ENCODE data around the gene AMIGO2.
"Not testable (repeated sequence)": the region's sequence is repeated elsewhere in the genome, so short reads cannot be mapped to it uniquely, and the experiment has no call there.

AMIGO2 gene, protein sequence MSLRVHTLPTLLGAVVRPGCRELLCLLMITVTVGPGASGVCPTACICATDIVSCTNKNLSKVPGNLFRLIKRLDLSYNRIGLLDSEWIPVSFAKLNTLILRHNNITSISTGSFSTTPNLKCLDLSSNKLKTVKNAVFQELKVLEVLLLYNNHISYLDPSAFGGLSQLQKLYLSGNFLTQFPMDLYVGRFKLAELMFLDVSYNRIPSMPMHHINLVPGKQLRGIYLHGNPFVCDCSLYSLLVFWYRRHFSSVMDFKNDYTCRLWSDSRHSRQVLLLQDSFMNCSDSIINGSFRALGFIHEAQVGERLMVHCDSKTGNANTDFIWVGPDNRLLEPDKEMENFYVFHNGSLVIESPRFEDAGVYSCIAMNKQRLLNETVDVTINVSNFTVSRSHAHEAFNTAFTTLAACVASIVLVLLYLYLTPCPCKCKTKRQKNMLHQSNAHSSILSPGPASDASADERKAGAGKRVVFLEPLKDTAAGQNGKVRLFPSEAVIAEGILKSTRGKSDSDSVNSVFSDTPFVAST

DNA sequence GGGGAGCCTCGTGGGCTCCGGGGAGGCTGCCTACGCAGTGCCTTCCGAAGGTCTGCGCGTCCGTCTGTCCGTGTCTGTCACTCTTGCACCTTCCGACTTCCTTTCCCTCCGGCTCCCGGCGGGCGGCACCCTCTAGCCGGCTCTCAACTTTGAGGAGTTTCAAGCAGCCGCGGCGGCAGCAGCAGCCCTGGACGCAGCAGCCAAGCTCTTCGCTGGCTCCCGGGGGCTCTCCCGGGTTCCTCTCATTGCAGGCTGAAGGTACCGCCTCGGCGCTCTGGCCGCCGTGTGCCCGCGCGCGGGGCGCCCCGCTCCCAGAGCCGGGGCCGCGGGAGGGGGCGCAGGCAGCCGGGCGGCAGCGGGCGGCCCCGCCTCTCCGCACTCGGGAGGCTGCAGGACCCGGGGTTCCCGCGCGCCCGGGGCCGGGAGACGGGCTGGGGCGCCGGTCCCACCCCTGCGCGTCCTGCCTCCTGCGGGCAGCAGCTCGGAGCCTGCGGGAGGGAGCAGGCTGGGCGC lies at the start of gene AMIGO2, which contains the start of gene PCED1B:
AMIGO2 (minus strand) TSS at position 492 of the 513 bp plus-strand sequence. CDS start 957 bp downstream, outside the sequence.
PCED1B (plus strand) TSS at position 154 of the 513 bp plus-strand sequence. CDS start 155,443 bp downstream, outside the sequence.
- peaks cover 27 to 30% of the 10 kb centered on the region in 2 donors for H3K36me3 Mint-ChIP-seq
- H3K27ac Mint-ChIP-seq: peak within 1 kb of the TSS; percentile 94
- no peaks in the 10 kb centered on the region for H3K9me3 Mint-ChIP-seq
- H3K4me1 Mint-ChIP-seq: peaks cover 41 to 70% of the 10 kb centered on the region in 2 donors
- peak within 1 kb of the TSS; percentile 92 to 98 for H3K4me3 Mint-ChIP-seq
- DNase-seq (peak; percentile 59), ATAC-seq (replicated peaks) (peak; percentile 61 to 66)
- no peaks in the 10 kb centered on the region for H3K27me3 Mint-ChIP-seq

DNA sequence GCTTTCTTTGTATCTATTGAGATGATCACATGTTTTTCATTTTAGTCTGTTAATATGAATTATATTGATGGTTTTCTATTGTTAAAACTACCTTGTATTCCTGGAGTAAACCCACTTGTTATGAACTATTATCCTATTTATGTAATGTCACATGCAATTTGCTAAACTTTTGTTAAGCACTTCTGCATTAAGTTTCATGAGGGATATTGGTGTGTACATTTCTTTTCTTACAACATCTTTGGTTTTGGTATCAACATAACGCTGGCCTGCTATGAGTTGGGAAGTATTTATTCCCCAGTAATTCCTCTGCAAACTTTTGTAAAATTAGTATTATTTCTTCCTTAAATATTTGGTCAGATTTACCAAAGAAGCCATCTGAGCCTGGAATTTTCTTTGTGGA lies 46.5 kb upstream of the AMIGO2 start:
- peaks cover 3 to 31% of the 10 kb centered on the region in 2 donors for H3K4me1 Mint-ChIP-seq
- no peaks in the 10 kb centered on the region for H3K9me3 Mint-ChIP-seq
- no peaks in the 10 kb centered on the region for H3K27me3 Mint-ChIP-seq
- peaks cover 23 to 25% of the 10 kb centered on the region in 2 donors for H3K36me3 Mint-ChIP-seq
- DNase-seq (no peak), ATAC-seq (replicated peaks) (no peak)
- H3K27ac Mint-ChIP-seq: no peak overlapping the region
- H3K4me3 Mint-ChIP-seq: no peak overlapping the region

DNA sequence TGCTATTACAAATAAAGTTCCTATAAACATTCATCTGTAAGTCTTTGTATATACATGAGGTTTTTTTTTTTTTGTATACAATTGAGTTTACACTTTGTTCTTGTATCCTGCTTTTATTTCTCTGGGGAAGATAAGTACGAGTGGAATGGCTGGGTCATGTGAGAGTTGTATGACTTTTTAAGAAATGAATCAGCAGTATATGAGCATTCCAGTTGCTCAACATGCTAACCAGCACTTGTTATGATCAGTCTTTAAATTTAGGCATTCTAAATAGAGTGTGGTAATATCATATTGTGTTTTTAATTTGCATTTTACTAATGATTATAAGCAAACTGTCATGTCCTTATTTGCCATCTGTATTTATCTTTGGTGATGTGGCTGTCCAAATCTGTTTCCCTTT lies 44.7 kb upstream of the AMIGO2 start:
- no peak overlapping the region for H3K4me3 Mint-ChIP-seq
- no peak for DNase-seq
- H3K4me1 Mint-ChIP-seq: peaks cover 1 to 27% of the 10 kb centered on the region in 2 donors
- peaks cover 24 to 26% of the 10 kb centered on the region in 2 donors for H3K36me3 Mint-ChIP-seq
- no peak overlapping the region for H3K27ac Mint-ChIP-seq
- no peak for ATAC-seq (replicated peaks)
- no peaks in the 10 kb centered on the region for H3K9me3 Mint-ChIP-seq
- no peaks in the 10 kb centered on the region for H3K27me3 Mint-ChIP-seq

DNA sequence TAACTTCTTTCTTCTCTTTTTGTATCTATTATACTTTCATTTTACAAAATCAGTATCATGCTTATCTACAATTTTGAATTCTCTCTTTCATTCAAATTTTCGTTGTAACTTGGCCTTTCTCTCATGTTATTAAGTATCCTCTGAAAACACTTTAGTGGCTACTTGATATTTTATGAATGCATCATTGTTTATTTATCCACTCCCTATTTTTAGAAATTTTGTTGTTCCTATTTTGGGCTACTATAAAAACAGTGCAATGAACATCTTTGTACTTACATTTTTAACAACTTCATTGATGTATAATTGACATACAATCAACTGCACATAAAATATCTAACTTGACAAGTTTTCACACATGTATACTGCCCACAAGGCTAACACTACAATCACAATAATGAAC lies 44.0 kb upstream of the AMIGO2 start:
- ATAC-seq (replicated peaks): no peak
- H3K27ac Mint-ChIP-seq: no peak overlapping the region
- peaks cover 1 to 30% of the 10 kb centered on the region in 2 donors for H3K4me1 Mint-ChIP-seq
- DNase-seq: no peak
- no peak overlapping the region for H3K4me3 Mint-ChIP-seq
- H3K9me3 Mint-ChIP-seq: no peaks in the 10 kb centered on the region
- H3K27me3 Mint-ChIP-seq: no peaks in the 10 kb centered on the region
- H3K36me3 Mint-ChIP-seq: peaks cover 28% of the 10 kb centered on the region in 2 donors

DNA sequence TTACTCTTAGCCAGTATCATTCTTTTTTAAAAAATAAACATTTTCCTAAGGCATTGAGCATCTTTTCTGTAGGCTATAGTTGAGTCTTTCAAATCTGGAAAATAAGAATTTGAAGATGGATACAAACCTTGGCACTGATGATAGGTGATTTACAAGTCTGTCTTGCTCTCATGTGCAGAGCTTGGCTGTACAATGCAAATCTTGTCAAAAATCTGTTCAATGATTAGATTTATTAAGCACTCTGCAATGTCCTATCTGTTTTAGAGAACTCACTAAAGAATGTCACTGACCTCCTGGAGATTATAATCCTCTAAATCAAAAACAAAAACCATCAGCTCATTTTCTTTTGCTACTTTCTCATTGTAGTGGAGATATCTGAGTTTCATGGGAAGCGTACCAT lies 42.8 kb upstream of the AMIGO2 start:
- no peaks in the 10 kb centered on the region for H3K9me3 Mint-ChIP-seq
- ATAC-seq (replicated peaks): no peak
- DNase-seq: no peak
- no peak overlapping the region for H3K27ac Mint-ChIP-seq
- H3K4me1 Mint-ChIP-seq: peaks cover 0 to 30% of the 10 kb centered on the region in 2 donors
- H3K27me3 Mint-ChIP-seq: no peaks in the 10 kb centered on the region
- peaks cover 31 to 34% of the 10 kb centered on the region in 2 donors for H3K36me3 Mint-ChIP-seq
- no peak overlapping the region for H3K4me3 Mint-ChIP-seq

DNA sequence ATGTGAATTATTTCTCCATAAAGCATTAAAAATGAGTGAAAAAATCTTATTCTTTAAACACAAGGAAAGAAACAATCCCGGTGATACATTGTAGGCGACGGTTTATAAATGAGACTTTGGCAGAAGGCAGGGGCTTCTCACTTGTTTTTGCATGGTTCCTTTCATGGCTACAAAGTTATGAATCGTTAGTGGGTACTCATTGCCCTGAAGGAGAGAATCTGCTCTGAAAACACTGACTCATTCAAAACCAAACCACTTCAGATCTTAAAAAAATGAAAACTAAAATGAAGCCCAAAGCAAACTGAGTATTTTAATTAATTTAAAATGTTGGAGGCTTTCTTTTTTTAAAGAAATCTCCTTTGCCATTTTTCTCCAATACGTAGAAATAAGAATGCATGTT lies 41.4 kb upstream of the AMIGO2 start:
- DNase-seq: no peak
- peaks cover 0 to 23% of the 10 kb centered on the region in 2 donors for H3K4me1 Mint-ChIP-seq

DNA sequence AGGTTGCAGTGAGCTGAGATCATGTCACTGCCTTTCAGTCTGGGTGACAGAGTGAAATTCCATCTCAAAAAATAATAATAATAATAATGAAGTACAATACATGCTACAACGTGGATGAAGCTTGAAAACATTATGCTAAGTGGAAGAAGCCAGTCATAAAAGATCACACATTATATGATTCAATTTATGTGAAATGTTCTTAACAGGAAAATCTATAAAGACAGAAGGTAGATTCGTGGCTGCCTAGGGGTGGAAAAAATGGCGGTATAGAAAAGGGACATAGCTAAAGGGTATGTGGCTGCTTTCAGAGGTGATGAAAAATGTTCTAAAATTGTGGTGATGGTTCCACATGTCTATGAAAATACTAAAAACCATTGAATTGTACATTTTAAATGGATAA lies 41.0 kb upstream of the AMIGO2 start:
- no peak overlapping the region for H3K4me3 Mint-ChIP-seq
- DNase-seq (no peak), ATAC-seq (replicated peaks) (no peak)
- H3K36me3 Mint-ChIP-seq: peaks cover 28 to 31% of the 10 kb centered on the region in 2 donors
- H3K4me1 Mint-ChIP-seq: peaks cover 0 to 23% of the 10 kb centered on the region in 2 donors
- H3K9me3 Mint-ChIP-seq: no peaks in the 10 kb centered on the region
- no peaks in the 10 kb centered on the region for H3K27me3 Mint-ChIP-seq
- H3K27ac Mint-ChIP-seq: no peak overlapping the region

More for the DNA sequence above, 41.4 kb upstream of the AMIGO2 start:
- Mint-ChIP-seq H3K27ac (no peak overlapping the region), H3K4me3 (no peak overlapping the region), H3K27me3 (no peaks in the 10 kb centered on the region), H3K9me3 (no peaks in the 10 kb centered on the region), H3K36me3 (peaks cover 28 to 31% of the 10 kb centered on the region in 2 donors)
- no peak for ATAC-seq (replicated peaks)

DNA sequence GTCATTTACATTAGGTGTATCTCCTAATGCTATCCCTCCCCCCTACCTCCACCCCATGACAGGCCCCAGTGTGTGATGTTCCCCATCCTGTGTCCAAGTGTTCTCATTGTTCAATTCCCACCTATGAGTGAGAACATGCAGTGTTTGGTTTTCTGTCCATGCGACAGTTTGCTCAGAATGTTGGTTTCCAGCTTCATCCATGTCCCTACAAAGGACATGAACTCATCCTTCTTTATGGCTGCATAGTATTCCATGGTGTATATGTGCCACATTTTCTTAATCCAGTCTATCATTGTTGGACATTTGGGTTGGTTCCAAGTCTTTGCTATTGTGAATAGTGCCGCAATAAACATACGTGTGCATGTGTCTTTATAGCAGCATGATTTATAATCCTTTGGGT lies 37.5 kb upstream of the AMIGO2 start:
- H3K4me1 Mint-ChIP-seq; H3K4me3 Mint-ChIP-seq; DNase-seq; H3K27me3 Mint-ChIP-seq; ATAC-seq (replicated peaks); H3K9me3 Mint-ChIP-seq; H3K27ac Mint-ChIP-seq: not testable (repeated sequence)
- peaks cover 25 to 42% of the 10 kb centered on the region in 2 donors for H3K36me3 Mint-ChIP-seq

DNA sequence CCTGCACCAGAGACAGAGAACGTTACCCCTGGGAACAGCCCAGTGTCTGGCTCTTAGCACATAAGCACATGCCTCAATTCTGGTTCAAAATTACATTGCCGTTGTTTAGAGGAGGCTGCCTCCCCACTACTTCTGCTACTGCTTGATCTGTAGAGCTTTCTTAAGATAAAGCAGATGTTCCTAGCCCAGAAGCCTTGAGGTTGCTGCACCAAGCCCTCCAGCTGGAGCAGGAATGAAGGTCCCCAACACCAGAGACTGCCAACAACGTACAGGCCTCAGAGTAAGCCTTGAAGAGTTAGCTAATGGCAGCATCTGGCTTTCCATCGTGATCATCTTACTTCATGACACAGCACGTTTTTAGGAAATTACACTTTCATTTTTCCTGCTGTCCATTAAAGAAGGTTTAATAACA lies 34.7 kb upstream of the AMIGO2 start:
- Mint-ChIP-seq H3K4me3 (no peak overlapping the region), H3K9me3 (no peaks in the 10 kb centered on the region), H3K36me3 (peaks cover 28 to 47% of the 10 kb centered on the region in 2 donors), H3K4me1 (peaks cover 0 to 3% of the 10 kb centered on the region in 2 donors), H3K27ac (no peak overlapping the region), H3K27me3 (no peaks in the 10 kb centered on the region)
- ATAC-seq (replicated peaks) (no peak), DNase-seq (no peak)

DNA sequence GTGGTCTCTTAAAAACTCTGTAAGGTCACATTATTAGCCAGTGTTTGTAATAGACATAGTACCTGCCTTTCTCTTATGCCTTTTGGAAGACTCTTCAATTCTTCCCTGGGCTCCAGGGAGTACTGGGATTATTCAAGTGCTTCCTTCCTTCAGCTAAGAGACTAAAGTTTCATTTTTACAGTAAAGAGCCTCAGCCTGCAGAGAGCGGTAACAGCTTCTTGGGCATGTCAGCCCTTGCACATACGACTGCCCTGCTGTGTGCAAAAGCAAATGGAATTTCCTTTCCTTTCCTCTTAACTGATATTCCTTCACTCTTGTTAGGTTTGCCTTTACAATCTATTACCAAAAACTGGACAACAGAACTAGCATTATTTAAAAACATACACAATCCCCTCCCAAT lies 32.9 kb upstream of the AMIGO2 start:
- H3K9me3 Mint-ChIP-seq: no peaks in the 10 kb centered on the region
- H3K36me3 Mint-ChIP-seq: peaks cover 19 to 49% of the 10 kb centered on the region in 2 donors
- H3K27ac Mint-ChIP-seq: no peak overlapping the region
- H3K4me3 Mint-ChIP-seq: no peak overlapping the region
- ATAC-seq (replicated peaks): no peak
- DNase-seq: no peak
- H3K4me1 Mint-ChIP-seq: no peaks in the 10 kb centered on the region
- no peaks in the 10 kb centered on the region for H3K27me3 Mint-ChIP-seq

DNA sequence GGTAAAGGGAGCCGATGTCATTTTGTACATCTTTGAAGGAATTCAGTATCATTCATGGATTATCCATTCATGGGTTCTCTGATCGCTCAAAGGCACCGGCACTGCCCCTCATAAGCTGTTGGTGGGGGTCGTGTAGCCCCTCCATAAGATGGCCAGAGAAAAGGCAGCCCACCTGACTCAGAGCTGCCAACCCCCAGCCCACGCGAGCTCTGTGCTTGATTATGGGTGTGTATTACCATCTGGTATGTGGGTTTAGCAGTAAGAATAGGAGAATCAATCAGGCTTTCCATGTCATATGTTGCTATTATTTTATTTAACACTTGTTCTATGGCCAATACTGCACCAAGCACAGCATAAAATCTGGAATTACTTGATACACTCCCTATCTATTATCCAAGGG lies 32.1 kb upstream of the AMIGO2 start:
- no peak overlapping the region for H3K4me3 Mint-ChIP-seq
- no peak for ATAC-seq (replicated peaks)
- DNase-seq: no peak
- H3K27ac Mint-ChIP-seq: no peak overlapping the region
- H3K27me3 Mint-ChIP-seq: no peaks in the 10 kb centered on the region
- H3K36me3 Mint-ChIP-seq: peaks cover 26 to 56% of the 10 kb centered on the region in 2 donors
- no peaks in the 10 kb centered on the region for H3K9me3 Mint-ChIP-seq
- peaks cover 0 to 2% of the 10 kb centered on the region in 2 donors for H3K4me1 Mint-ChIP-seq

DNA sequence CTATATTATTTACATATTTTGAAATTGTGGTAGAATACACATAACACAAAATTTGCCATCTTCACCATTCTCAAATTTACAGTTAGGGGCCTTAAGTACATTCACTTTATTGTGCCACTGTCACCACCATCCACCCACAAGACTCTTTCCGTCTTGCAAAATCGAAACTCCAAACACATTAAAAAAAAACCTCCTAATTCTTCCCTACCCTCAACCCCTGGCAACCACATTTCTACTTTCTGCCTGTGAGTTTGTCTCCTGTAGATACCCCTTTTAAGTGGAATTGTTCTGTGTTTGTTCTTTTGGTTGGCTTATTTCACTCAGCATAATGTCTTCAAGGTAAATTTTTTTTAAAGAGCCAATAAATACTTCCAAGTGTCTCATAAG lies 31.6 kb upstream of the AMIGO2 start:
- no peaks in the 10 kb centered on the region for H3K9me3 Mint-ChIP-seq
- ATAC-seq (replicated peaks): no peak
- DNase-seq: no peak
- no peak overlapping the region for H3K27ac Mint-ChIP-seq
- H3K4me1 Mint-ChIP-seq: peaks cover 0 to 2% of the 10 kb centered on the region in 2 donors
- no peak overlapping the region for H3K4me3 Mint-ChIP-seq
- peaks cover 30 to 60% of the 10 kb centered on the region in 2 donors for H3K36me3 Mint-ChIP-seq
- H3K27me3 Mint-ChIP-seq: no peaks in the 10 kb centered on the region

DNA sequence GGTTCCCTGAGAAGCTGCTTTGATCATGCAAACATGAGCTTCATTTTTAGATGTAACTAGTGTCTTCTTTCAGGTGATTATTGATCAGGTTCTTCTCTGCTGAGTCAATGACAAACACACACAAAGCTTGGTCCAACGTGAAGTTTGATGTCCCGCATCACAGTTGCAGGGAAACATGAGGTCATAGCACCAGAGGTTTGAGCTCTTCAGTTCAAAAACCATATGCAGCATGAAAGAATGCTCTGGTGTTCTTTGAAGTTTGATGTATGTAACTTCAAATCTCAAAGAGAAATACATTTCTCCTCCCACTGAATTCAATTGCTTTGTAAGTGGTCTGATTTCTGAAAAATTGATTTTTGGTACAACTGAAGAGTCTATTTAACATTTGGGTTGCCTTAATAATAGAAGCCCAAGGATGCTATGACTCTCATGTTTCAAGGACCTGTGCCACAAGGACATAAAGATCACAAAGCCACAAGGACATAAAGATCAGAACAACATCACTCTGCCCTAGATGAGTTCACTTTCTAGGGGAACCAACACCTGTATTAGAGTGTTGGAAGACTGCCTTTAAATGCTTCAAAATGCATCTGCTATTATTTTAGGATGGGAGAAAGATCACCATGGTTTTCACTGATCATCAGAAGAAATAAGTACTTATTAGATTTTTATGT lies 31.1 kb upstream of the AMIGO2 start:
- peaks cover 0 to 2% of the 10 kb centered on the region in 2 donors for H3K4me1 Mint-ChIP-seq
- H3K27ac Mint-ChIP-seq: no peak overlapping the region
- no peaks in the 10 kb centered on the region for H3K9me3 Mint-ChIP-seq
- ATAC-seq (replicated peaks) (no peak), DNase-seq (no peak)
- no peaks in the 10 kb centered on the region for H3K27me3 Mint-ChIP-seq
- no peak overlapping the region for H3K4me3 Mint-ChIP-seq
- peaks cover 31 to 61% of the 10 kb centered on the region in 2 donors for H3K36me3 Mint-ChIP-seq

DNA sequence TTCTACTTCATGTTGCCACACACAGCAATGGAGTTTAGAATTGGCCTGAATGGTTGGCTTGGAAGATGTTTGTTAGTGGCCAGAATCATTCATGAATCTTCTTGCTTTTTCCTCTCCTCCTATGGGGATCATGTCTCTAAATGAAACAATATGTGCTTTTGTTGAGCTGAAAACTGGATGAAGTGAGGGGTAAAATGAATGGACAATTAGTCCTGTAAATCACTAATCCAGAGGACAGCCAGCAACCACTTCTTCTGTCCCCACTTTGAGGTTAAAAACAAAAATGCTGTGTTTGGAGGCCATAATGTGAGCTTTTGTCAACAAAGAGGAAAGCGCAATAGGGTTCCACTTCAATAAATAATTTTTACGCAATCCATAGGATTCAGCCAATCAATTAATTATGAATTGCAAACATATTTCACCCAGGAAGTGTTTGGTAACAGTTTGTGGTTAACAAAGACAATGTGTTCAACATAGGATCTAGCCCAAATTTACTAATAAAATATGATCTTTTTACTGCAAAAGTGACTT lies 30.3 kb upstream of the AMIGO2 start:
- Mint-ChIP-seq H3K9me3 (no peaks in the 10 kb centered on the region), H3K4me3 (no peak overlapping the region), H3K27ac (no peak overlapping the region), H3K4me1 (peaks cover 0 to 2% of the 10 kb centered on the region in 2 donors), H3K27me3 (no peaks in the 10 kb centered on the region), H3K36me3 (peaks cover 28 to 63% of the 10 kb centered on the region in 2 donors)
- ATAC-seq (replicated peaks) (no peak), DNase-seq (no peak)
